DND-41 (cell line): ENCODE data around the gene PYY.

ENCODE experiments used
- CTCF ChIP-seq: IDR thresholded peaks from 2 replicates; pipeline ENCODE4 v1.5.1; 2012; ENCODE audit warnings: borderline replicate concordance, low read length, moderate library complexity, mild to moderate bottlenecking; ENCODE audit not compliant: poor library complexity, severe bottlenecking; ENCODE audit errors: extremely low read depth
- EZH2 ChIP-seq: IDR thresholded peaks from 3 replicates; pipeline ENCODE4 v1.6.1; 2012; ENCODE audit warnings: borderline replicate concordance, low read depth, mild to moderate bottlenecking, moderate library complexity, low read length, inconsistent platforms; ENCODE audit not compliant: severe bottlenecking

DNA sequence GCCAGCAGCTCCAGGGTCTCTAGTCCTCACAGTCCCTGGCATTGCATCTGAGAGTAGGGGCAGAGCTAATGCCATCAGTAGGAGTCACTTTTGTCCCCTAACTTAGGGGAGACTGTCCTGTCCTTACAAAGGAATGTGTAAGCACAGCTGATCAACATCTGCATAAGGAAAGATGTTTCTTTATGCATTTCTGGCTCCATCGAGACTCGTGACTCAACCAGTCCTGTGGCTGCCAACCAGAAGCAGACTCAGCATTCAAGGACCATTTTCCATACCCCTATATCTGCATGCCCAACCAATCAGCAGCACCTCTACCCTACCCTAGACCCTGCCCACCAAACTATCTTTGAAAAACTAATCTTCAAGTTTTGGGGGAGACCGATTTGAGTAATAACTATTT, 38.2 kb downstream of the PYY start:
- TF ChIP-seq EZH2 (no peak), CTCF (no peak)
